HG03342 (cell line): ENCODE results near the gene MUC22.
"Not testable (repeated sequence)": the region's sequence is repeated elsewhere in the genome, so short reads cannot be mapped to it uniquely, and the experiment has no call there.

Experiments used
- ATAC-seq: cut with Tn5 transposase; IDR thresholded peaks from one replicate; pipeline ENCODE4 v1.9.1; 2021; ENCODE audit warnings: mild to moderate bottlenecking, moderate library complexity; ENCODE audit not compliant: unreplicated experiment

Gene MUC22

GRCh38 chr6:31037169-31037568 is 26.9 kb downstream of the MUC22 start:
- no peak for ATAC-seq

GRCh38 chr6:31037682-31038081 is 27.4 kb downstream of the MUC22 start:
- ATAC-seq: no peak

- ATAC-seq: no peak
Observed at GRCh38 chr6:31038559-31038958, 28.3 kb downstream of the MUC22 start.

GRCh38 chr6:31040801-31041200 is 30.5 kb downstream of the MUC22 start:
- no peak for ATAC-seq

GRCh38 chr6:31041372-31041974 is 31.2 kb downstream of the MUC22 start:
- ATAC-seq: no peak

GRCh38 chr6:31042806-31043205 is 32.5 kb downstream of the MUC22 start:
- no peak for ATAC-seq

- ATAC-seq: no peak
Observed at GRCh38 chr6:31048099-31048498, 37.8 kb downstream of the MUC22 start.

- ATAC-seq: no peak
Observed at GRCh38 chr6:31049518-31049917, 39.2 kb downstream of the MUC22 start.

GRCh38 chr6:31053187-31053586 is 42.9 kb downstream of the MUC22 start:
- not testable (repeated sequence) for ATAC-seq

GRCh38 chr6:31053873-31054272 is 43.6 kb downstream of the MUC22 start:
- ATAC-seq: no peak

GRCh38 chr6:31055441-31055840 is 45.2 kb downstream of the MUC22 start:
- ATAC-seq: no peak

GRCh38 chr6:31057426-31058003 is 47.2 kb downstream of the MUC22 start:
- no peak for ATAC-seq

- ATAC-seq: no peak
Observed at GRCh38 chr6:31058128-31058894, 48.0 kb downstream of the MUC22 start.

GRCh38 chr6:31060145-31060544 is 49.9 kb downstream of the MUC22 start:
- ATAC-seq: no peak

- ATAC-seq: no peak
Observed at GRCh38 chr6:31063906-31064435, 53.7 kb downstream of the MUC22 start.

- ATAC-seq: no peak
Observed at GRCh38 chr6:31065556-31065955, 55.3 kb downstream of the MUC22 start.

GRCh38 chr6:31067028-31067427 is 56.8 kb downstream of the MUC22 start:
- not testable (repeated sequence) for ATAC-seq

GRCh38 chr6:31067891-31068668 is 57.8 kb downstream of the MUC22 start:
- ATAC-seq: not testable (repeated sequence)

- ATAC-seq: no peak
Observed at GRCh38 chr6:31068669-31069340, 58.5 kb downstream of the MUC22 start.

- ATAC-seq: no peak
Observed at GRCh38 chr6:31070711-31071197, 60.5 kb downstream of the MUC22 start.
